ENCODE measurements around the gene PLPP3.

GRCh38 chr1:56589369-56589768 lies 10.0 kb upstream of the PLPP3 start:
- no peak for TF ChIP-seq CTCF (conservative IDR thresholded peaks at IDR 0.05 in 1 of 2, IDR thresholded peaks at IDR 0.05 in 1 of 2; ENCODE audit: low read depth in 1 of 2, low read length in 2 of 2)
- TF ChIP-seq EZH2 (IDR thresholded peaks at IDR 0.05; ENCODE audit: low read length, missing control alignments) = no peak

Measured in fibroblast of lung (primary cell).